Measurements from ENCODE around the gene ALAS1. TPM values are rescaled to one million over a fixed set of nuclear protein-coding genes. Genes with fewer than 3 reads are reported as not detected.

Gene ALAS1
- total RNA-seq, 2 donors from 2014 or later = 28.4 to 33.3 TPM

DNA sequence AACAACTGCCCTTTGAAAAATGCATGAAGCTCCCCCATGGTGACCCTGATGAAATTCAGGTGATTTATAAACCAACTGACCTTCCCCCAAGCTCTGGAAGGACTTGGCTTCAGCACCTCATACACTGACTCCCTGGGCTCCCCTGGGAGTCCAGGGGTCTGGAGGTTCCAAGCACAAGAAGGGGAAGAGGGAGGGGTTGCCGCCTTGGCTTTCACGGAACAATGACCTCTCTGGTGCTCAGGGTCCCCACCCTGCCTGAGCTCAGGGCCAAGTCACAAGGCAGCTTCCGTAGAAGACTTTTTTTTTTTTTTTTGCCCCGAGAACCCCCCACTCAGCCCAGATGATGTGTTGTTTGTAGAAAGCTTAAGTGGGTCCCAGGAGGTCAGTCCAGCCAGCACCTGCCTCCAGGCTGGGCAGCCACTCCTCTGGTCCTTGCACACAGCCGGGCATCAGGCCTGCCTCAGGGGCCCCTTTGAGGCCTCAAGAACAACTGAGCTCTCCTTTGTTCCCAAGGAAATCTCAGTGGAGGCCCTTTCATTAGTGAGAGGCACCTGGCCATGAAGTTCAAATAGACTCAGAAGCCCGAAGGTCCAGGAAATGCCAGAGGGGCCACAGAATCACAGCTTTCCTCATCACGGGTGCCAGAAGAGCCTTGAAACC lies 14.0 kb upstream of the ALAS1 start:
- Histone ChIP-seq H3K36me3 (no peaks in the 10 kb centered on the region), H3K9me3 (no peaks in the 10 kb centered on the region), H3K27me3 (replicated peaks; ENCODE audit: insufficient read depth) (no peaks in the 10 kb centered on the region), H3K27ac (no peak overlapping the region), H3K4me1 (ENCODE audit: control insufficient read depth in 1 of 2, low read depth in 2 of 2) (no peaks in the 10 kb centered on the region), H3K4me3 (no peak overlapping the region)
- TF ChIP-seq, protein P1, sequence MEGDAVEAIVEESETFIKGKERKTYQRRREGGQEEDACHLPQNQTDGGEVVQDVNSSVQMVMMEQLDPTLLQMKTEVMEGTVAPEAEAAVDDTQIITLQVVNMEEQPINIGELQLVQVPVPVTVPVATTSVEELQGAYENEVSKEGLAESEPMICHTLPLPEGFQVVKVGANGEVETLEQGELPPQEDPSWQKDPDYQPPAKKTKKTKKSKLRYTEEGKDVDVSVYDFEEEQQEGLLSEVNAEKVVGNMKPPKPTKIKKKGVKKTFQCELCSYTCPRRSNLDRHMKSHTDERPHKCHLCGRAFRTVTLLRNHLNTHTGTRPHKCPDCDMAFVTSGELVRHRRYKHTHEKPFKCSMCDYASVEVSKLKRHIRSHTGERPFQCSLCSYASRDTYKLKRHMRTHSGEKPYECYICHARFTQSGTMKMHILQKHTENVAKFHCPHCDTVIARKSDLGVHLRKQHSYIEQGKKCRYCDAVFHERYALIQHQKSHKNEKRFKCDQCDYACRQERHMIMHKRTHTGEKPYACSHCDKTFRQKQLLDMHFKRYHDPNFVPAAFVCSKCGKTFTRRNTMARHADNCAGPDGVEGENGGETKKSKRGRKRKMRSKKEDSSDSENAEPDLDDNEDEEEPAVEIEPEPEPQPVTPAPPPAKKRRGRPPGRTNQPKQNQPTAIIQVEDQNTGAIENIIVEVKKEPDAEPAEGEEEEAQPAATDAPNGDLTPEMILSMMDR (IDR thresholded peaks at IDR 0.05) = no peak
- no peak for DNase-seq (ENCODE audit: low spot score)
- ATAC-seq (ENCODE audit: insufficient number of reproducible peaks, low FRiP score, low read depth) = no peak

DNA sequence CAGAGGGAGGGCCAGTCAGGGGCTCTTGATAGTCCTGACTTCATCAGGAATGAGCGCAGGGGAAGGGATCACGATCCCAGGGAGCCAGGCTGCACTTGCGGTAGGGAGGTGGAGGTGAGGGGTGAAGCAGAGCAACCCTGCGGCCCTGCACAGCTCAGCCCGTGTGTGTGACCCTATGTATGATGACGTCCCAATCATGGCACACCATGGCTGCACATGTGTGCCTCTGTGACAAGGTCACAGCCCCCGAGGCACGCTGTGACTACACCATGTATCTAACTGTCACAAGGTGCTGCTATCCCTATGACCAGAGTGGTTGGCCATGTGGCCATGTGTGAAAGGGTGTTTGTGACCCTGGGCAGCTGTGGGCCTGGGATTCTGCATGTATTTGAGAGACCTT lies 13.3 kb upstream of the ALAS1 start:
- TF ChIP-seq, protein P1 (IDR thresholded peaks at IDR 0.05) = no peak
- no peaks in the 10 kb centered on the region for H3K27me3 ChIP-seq (replicated peaks; ENCODE audit: insufficient read depth)
- peaks cover 0 to 6% of the 10 kb centered on the region in 2 donors for H3K4me1 ChIP-seq (ENCODE audit: control insufficient read depth in 1 of 2, low read depth in 2 of 2)
- H3K36me3 ChIP-seq = no peaks in the 10 kb centered on the region
- H3K4me3 ChIP-seq = no peak overlapping the region
- no peak for DNase-seq (ENCODE audit: low spot score)
- no peaks in the 10 kb centered on the region for H3K9me3 ChIP-seq
- no peak overlapping the region for H3K27ac ChIP-seq
- ATAC-seq (ENCODE audit: insufficient number of reproducible peaks, low FRiP score, low read depth) = no peak

DNA sequence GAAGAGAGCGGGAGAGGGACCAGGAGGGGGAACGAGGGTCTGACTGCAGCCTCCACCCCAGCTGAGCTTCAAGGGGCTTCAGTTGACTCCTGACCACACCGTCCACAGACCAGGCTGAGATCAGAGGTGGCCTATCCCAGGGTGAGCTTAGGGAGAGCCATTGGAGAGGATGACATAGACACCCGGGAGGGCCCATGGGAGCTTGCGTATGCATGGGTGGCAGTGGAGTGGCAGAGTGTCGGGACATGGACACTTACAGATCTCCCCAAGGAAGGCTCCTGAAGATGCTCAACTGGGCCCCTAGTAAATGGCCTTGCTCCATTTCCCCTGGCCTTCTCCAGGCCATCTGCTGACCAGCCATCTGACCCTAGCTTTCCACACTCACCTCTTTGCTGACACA lies 12.6 kb upstream of the ALAS1 start:
- Histone ChIP-seq H3K36me3 (no peaks in the 10 kb centered on the region), H3K27me3 (replicated peaks; ENCODE audit: insufficient read depth) (no peaks in the 10 kb centered on the region), H3K9me3 (no peaks in the 10 kb centered on the region), H3K4me1 (ENCODE audit: control insufficient read depth in 1 of 2, low read depth in 2 of 2) (peaks cover 0 to 12% of the 10 kb centered on the region in 2 donors), H3K27ac (no peak overlapping the region), H3K4me3 (no peak overlapping the region)
- DNase-seq (ENCODE audit: low spot score) (no peak), ATAC-seq (ENCODE audit: insufficient number of reproducible peaks, low FRiP score, low read depth) (no peak)
- TF ChIP-seq, protein P1 (IDR thresholded peaks at IDR 0.05) = no peak

DNA sequence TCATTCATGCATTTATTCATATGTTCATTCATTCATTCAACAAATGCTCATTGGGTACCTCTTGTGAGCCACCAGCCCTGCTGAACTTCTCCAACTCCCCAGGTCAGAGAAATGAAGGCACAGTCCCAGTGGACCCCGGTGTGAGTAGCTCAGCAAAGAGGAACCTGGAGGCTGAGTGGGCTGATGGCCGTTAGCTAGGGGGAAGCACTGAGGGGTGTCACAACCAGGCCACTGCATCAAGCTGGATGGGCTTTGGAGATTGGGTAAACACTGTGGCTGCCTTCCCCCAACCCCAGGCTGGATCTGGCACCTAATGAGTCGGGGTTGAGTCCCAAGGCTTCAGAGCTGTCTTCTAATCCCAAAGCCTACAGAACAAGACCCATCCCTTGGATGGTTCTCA lies 12.1 kb upstream of the ALAS1 start:
- ATAC-seq (ENCODE audit: insufficient number of reproducible peaks, low FRiP score, low read depth) (no peak), DNase-seq (ENCODE audit: low spot score) (no peak)
- Histone ChIP-seq H3K4me3 (no peak overlapping the region), H3K27ac (no peak overlapping the region), H3K36me3 (no peaks in the 10 kb centered on the region), H3K4me1 (ENCODE audit: control insufficient read depth in 1 of 2, low read depth in 2 of 2) (peaks cover 5 to 17% of the 10 kb centered on the region in 2 donors), H3K27me3 (replicated peaks; ENCODE audit: insufficient read depth) (no peaks in the 10 kb centered on the region), H3K9me3 (no peaks in the 10 kb centered on the region)
- TF ChIP-seq, protein P1 (IDR thresholded peaks at IDR 0.05) = no peak

DNA sequence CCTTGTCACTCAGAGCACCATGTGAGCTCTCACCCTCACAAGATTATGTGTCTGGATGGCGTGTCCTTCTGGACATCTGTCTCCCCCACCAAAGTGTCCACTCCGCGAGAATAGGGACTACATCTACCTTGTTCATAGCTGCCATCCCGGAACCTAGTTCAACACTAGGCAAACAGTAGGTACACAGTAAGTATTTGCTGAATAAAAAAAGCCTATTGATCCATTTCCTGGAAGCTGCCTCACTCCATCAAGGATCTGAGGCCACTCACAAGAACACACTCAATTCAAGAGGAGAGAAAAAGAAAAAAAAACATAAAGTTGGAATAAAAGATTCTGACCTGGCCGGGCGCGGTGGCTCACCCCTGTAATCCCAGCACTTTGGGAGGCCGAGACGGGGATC lies 11.2 kb upstream of the ALAS1 start:
- TF ChIP-seq, protein P1 (IDR thresholded peaks at IDR 0.05) = no peak
- H3K27ac ChIP-seq = no peak overlapping the region
- H3K9me3 ChIP-seq = no peaks in the 10 kb centered on the region
- peaks cover 5 to 19% of the 10 kb centered on the region in 2 donors for H3K4me1 ChIP-seq (ENCODE audit: control insufficient read depth in 1 of 2, low read depth in 2 of 2)
- DNase-seq (ENCODE audit: low spot score) (no peak), ATAC-seq (ENCODE audit: insufficient number of reproducible peaks, low FRiP score, low read depth) (no peak)
- no peaks in the 10 kb centered on the region for H3K36me3 ChIP-seq
- no peaks in the 10 kb centered on the region for H3K27me3 ChIP-seq (replicated peaks; ENCODE audit: insufficient read depth)
- no peak overlapping the region for H3K4me3 ChIP-seq

All from thoracic aorta (tissue), 2 donors.